TTC549 (cell line): ENCODE results near the gene RAMAC.
"Not testable (repeated sequence)": the region's sequence is repeated elsewhere in the genome, so short reads cannot be mapped to it uniquely, and the experiment has no call there.

Experiments
- FAIRE-seq: peaks from 2 replicates; lab custom pipeline; 2012; peaks lifted over from hg19 to GRCh38; lab: Jason Lieb, UNC

RAMAC gene

GRCh38 chr15:83014205-83014653, 28.2 kb downstream of the RAMAC start:
- FAIRE-seq = no peak

- no peak for FAIRE-seq
Measured at GRCh38 chr15:83015361-83015760, 29.4 kb downstream of the RAMAC start.

- FAIRE-seq = no peak
Measured at GRCh38 chr15:83016906-83017305, 30.9 kb downstream of the RAMAC start.

GRCh38 chr15:83018436-83018835, 32.4 kb downstream of the RAMAC start:
- no peak for FAIRE-seq

- no peak for FAIRE-seq
Measured at GRCh38 chr15:83030021-83030420, 44.0 kb downstream of the RAMAC start.

GRCh38 chr15:83031234-83031633, 45.2 kb downstream of the RAMAC start:
- not testable (repeated sequence) for FAIRE-seq

- no peak for FAIRE-seq
Measured at GRCh38 chr15:83036253-83036652, 50.2 kb downstream of the RAMAC start.

GRCh38 chr15:83039206-83039605, 53.2 kb downstream of the RAMAC start:
- no peak for FAIRE-seq
